Hepatic stellate cell (primary cell): ENCODE results near the gene TGFB1I1.
"Not testable (repeated sequence)": the region's sequence is repeated elsewhere in the genome, so short reads cannot be mapped to it uniquely, and the experiment has no call there.

ENCODE experiments used
- DNase-seq: peaks from one replicate; pipeline ENCODE4 v3.0.0; 2011; ENCODE audit warnings: low spot score

TGFB1I1 gene

GRCh38 chr16:31471241-31471874 lies 594 bp upstream of the TGFB1I1 start:
- no peak for DNase-seq

DNA sequence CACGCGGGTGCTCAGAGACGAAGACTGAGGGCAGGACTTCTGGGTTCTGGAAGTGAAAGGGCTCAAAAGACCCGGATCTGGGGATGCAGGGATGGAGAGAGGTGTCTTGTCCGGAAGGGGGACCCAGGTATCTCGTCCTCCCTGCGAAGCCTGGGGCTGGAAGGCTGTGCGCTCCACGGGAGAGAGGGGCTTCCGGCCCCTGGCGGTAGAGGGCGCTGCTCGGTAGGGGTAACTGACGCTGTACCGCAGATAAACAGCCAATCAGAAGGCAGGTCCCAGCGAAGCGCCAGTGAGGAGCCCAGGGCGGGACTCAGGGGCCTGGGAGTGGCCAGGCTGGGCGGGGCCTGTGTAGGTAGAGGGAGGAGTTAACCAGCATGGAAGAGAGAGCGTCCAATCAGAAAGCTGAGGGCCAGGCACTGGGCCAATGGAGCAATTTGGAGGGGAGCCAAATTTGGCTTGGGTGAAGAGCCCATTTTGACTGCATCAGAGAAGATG lies 804 bp downstream of the TGFB1I1 start:
- DNase-seq: peak; percentile 100

DNA sequence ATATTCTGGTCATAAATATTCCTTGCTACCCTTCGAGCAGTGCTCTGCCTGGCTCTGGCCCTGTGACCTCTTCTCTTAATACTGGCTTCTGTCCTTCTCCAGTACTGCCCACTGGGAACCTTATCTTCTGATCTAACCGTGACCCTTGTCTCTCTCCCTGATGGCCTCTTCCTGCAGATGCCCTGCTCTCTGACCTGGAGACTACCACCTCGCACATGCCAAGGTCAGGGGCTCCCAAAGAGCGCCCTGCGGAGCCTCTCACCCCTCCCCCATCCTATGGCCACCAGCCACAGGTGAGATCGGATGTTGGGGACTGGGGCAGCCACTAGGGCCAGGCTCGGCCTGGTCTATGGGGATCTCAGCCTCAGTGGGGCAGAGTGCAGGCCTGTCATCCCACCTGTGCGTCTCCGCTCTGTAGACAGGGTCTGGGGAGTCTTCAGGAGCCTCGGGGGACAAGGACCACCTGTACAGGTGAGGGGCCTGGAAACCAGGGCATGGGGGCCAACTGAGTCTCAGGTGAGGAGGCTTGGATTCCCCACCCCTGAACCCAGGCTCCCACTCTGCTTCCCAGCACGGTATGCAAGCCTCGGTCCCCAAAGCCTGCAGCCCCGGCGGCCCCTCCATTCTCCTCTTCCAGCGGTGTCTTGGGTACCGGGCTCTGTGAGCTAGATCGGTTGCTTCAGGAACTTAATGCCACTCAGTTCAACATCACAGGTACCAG lies 1.5 kb downstream of the TGFB1I1 start:
- DNase-seq: no peak

- no peak for DNase-seq
These were observed 2.3 kb downstream of the TGFB1I1 start for GRCh38 chr16:31474173-31474714.

- no peak for DNase-seq
These were observed 3.1 kb downstream of the TGFB1I1 start for GRCh38 chr16:31474773-31475738.

DNA sequence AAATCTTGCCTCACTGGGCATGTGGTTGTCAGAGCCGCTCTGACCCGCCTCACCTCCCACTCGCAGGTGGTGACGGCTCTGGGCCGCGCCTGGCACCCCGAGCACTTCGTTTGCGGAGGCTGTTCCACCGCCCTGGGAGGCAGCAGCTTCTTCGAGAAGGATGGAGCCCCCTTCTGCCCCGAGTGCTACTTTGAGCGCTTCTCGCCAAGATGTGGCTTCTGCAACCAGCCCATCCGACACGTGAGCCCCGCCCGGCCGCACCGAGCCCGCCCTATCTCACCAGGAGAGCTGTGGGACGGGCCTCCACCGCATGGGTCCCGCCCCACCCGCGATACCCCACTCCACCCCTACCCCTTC lies 4.0 kb downstream of the TGFB1I1 start:
- DNase-seq: no peak

GRCh38 chr16:31476303-31477219 lies 4.6 kb downstream of the TGFB1I1 start:
- DNase-seq: no peak

DNA sequence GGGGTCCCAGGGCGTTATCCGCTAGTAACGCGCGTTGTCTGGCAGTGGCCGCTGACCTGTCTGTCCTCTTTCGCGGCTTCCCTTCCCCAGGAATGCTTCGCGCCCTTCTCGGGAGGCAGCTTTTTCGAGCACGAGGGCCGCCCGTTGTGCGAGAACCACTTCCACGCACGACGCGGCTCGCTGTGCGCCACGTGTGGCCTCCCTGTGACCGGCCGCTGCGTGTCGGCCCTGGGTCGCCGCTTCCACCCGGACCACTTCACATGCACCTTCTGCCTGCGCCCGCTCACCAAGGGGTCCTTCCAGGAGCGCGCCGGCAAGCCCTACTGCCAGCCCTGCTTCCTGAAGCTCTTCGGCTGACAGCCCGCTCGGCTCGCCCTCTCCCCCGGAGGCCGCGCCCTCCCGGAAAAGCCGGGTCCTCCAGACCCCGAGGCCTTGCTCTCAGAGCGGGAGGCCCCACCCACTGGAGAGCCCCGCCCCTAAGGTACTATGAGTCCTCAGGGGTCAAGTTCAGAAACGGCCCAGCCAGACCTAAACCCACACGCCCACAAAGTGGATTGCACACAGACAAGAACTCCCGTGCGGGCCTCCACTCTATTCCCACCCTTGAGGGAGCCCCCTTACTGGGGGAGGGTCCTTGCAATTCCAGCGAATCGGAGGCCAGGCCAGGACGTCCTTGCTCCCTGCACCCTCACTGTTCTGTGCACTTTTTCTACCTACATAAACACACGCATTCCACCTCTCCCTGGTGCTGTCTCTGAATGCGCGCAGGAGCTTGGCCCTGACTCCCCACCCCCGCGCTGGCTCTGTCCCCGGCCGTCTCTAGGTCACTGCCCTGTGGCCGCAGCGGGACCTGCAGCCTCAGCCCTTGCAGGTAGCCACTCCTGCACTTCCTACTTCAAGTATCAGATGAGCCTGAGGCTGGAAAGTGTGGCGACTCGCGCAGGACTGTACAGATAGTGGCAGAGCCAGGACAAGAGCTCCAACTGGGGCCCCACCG lies 5.6 kb downstream of the TGFB1I1 start:
- no peak for DNase-seq

DNA sequence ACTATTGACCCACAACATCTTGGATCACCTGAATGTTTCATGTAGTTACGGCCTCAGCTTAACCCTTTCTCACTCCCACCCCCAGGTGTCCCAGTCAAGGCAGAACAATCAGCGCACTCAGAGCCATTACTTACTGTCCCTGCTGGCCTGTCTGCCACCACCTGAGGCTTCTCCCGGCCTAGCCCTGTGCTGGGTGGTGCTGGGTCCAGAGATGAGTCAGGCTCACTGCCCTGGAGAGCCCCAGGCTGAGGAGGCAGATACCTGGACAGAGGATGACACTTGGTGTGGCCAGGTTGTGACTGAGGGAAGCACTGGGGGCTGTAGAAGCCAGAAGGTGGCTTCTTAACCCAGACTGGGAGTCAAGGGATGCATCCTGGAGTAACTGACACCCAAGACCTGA lies 7.0 kb downstream of the TGFB1I1 start:
- no peak for DNase-seq

DNA sequence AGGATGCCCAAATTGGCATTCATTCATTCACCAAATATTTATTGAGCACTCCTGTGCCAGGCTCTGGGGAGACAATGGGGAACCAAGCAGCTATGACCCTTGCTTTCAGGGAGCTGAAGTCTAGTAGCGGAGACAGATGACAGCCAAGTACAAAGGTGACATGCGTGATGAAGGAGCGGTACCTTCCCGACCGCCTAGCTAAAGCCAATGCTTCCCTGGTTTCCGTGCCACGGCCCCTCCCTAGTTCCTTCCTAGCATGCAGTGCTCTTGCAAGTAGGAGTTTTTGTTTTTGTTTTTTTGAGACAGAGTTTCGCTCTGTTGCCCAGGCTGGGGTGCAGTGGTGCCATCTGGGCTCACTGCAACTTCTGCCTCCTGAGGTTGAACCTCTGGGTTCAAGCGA lies 7.8 kb downstream of the TGFB1I1 start:
- DNase-seq: no peak

- no peak for DNase-seq
These were observed 9.0 kb downstream of the TGFB1I1 start for GRCh38 chr16:31480851-31481536.

- DNase-seq: no peak
These were observed 11.1 kb downstream of the TGFB1I1 start, which contains the start of gene SLC5A2 for GRCh38 chr16:31483081-31483480. SLC5A2 (plus strand) TSS chr16:31483123; CDS start chr16:31483137, 14 bp downstream.

- not testable (repeated sequence) for DNase-seq
These were observed 12.1 kb downstream of the TGFB1I1 start for GRCh38 chr16:31484048-31484447.

- no peak for DNase-seq
These were observed 12.7 kb downstream of the TGFB1I1 start for GRCh38 chr16:31484491-31485171.

DNA sequence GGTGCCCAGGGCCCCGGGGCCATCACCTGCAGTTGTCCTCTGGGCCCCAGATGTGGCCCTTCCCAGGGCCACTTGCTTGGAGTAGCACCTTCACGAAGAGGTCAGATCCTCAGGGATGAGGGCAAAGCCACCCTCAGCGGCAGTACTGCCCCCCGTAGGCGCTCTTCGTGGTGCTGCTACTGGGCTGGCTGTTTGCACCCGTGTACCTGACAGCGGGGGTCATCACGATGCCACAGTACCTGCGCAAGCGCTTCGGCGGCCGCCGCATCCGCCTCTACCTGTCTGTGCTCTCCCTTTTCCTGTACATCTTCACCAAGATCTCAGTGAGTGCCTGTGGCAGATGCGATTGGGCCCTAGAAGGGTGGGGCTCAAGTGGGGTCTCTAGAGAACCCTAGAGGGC lies 13.6 kb downstream of the TGFB1I1 start:
- no peak for DNase-seq

GRCh38 chr16:31486045-31486444 lies 14.1 kb downstream of the TGFB1I1 start:
- no peak for DNase-seq

- DNase-seq: no peak
These were observed 15.2 kb downstream of the TGFB1I1 start for GRCh38 chr16:31487071-31487719.
